H1 (cell line): Measurements from ENCODE around the gene ITPKC. TPM values are rescaled to one million over a fixed set of nuclear protein-coding genes. Genes with fewer than 3 reads are reported as not detected.

Experiments
- CTCF ChIA-PET: fragments of 300-600 bp; sonication (Branson Sonifier 250); formaldehyde crosslinking; loops from one replicate; lab custom pipeline; 2021; ENCODE audit not compliant: partially characterized antibody; lab: Charles Lee
- POLR2A ChIA-PET: fragments of 300-600 bp; sonication (Branson Sonifier 250); formaldehyde crosslinking; loops from one replicate; lab custom pipeline; 2021; ENCODE audit warnings: inconsistent platforms; ENCODE audit not compliant: partially characterized antibody; lab: Charles Lee
- DNase-seq, 2 experiments: peaks; one replicate each; pipeline versions ENCODE4 v3.0.0 to v3.0.0-alpha.2; 2010 to 2022; ENCODE audit warnings: low spot score in 2 of 2, low read depth in 1 of 2, mixed read lengths in 1 of 2
- FAIRE-seq: peaks from 2 replicates; lab custom pipeline; 2011; peaks lifted over from hg19 to GRCh38; lab: Jason Lieb, UNC
- H2AFZ ChIP-seq: 2 replicates; pipeline ENCODE4 v1.8.1; 2012; ENCODE audit warnings: low read length, inconsistent platforms
- H2AK5ac ChIP-seq: 2 replicates; pipeline ENCODE4 v1.6.1; 2013; ENCODE audit warnings: low read depth, low read length
- H2BK120ac ChIP-seq: replicated peaks from 2 replicates; pipeline ENCODE3; 2013; ENCODE audit warnings: low read depth, low read length, inconsistent platforms
- H2BK12ac ChIP-seq: 2 replicates; pipeline ENCODE4 v1.6.1; 2013; ENCODE audit warnings: low read depth, low read length
- H2BK15ac ChIP-seq: 2 replicates; pipeline ENCODE4 v1.6.1; 2013; ENCODE audit warnings: low read length
- H2BK20ac ChIP-seq: 2 replicates; pipeline ENCODE4 v1.6.1; 2013; ENCODE audit warnings: low read length
- H2BK5ac ChIP-seq: 2 replicates; pipeline ENCODE4 v1.6.1; 2013; ENCODE audit warnings: low read depth, low read length
- H3K14ac ChIP-seq: 2 replicates; pipeline ENCODE4 v1.6.1; 2013; ENCODE audit warnings: inconsistent platforms; ENCODE audit not compliant: insufficient read length
- H3K18ac ChIP-seq: 2 replicates; pipeline ENCODE4 v1.6.1; 2013; ENCODE audit warnings: low read length; ENCODE audit errors: extremely low read depth
- H3K23ac ChIP-seq: 2 replicates; pipeline ENCODE4 v1.6.1; 2013; ENCODE audit warnings: inconsistent platforms; ENCODE audit not compliant: insufficient read length
- H3K23me2 ChIP-seq: 2 replicates; pipeline ENCODE4 v1.6.1; 2013; ENCODE audit warnings: low read depth, low read length
- H3K27ac ChIP-seq: 2 replicates; pipeline ENCODE4 v1.6.1; 2011; ENCODE audit warnings: low read depth, low read length, inconsistent platforms
- H3K27me3 ChIP-seq, 4 experiments: replicated peaks in 1 of 4; 1 replicate in 1 of 4; 2 replicates in 3 of 4; pipeline versions ENCODE4 v1.6.1 to v1.8.1; 2011 to 2013; ENCODE audit warnings: low read length in 3 of 4, mild to moderate bottlenecking in 3 of 4, inconsistent platforms in 2 of 4, mixed read lengths in 2 of 4, moderate library complexity in 1 of 4; ENCODE audit not compliant: control insufficient read depth in 3 of 4, insufficient read depth in 3 of 4; ENCODE audit errors: extremely low read depth in 1 of 4
- H3K36me3 ChIP-seq, 4 experiments: 2 replicates each; pipeline versions ENCODE4 v1.6.1 to v1.8.1; 2011 to 2013; ENCODE audit warnings: mild to moderate bottlenecking in 4 of 4, low read length in 3 of 4, moderate library complexity in 2 of 4, control low read depth in 1 of 4, inconsistent platforms in 1 of 4; ENCODE audit not compliant: insufficient read depth in 4 of 4, control insufficient read depth in 2 of 4
- H3K4ac ChIP-seq: replicated peaks from 2 replicates; pipeline ENCODE3; 2013; ENCODE audit warnings: low read length, low read depth, mixed read lengths, inconsistent platforms; ENCODE audit not compliant: insufficient read length
- H3K4me1 ChIP-seq, 4 experiments: replicated peaks in 1 of 4; 1 replicate in 1 of 4; 2 replicates in 3 of 4; pipeline versions ENCODE4 v1.6.1 to v1.8.1; 2011 to 2013; ENCODE audit warnings: low read length in 3 of 4, inconsistent platforms in 2 of 4, mixed read lengths in 1 of 4; ENCODE audit not compliant: insufficient read depth in 4 of 4, control insufficient read depth in 3 of 4
- H3K4me2 ChIP-seq, 2 experiments: 2 replicates each; pipeline versions ENCODE4 v1.6.1 to v1.8.1; 2011 to 2013; ENCODE audit warnings: low read depth in 2 of 2, low read length in 2 of 2, control low read depth in 1 of 2, inconsistent platforms in 1 of 2, mild to moderate bottlenecking in 1 of 2; ENCODE audit not compliant: insufficient read depth in 1 of 2
- H3K4me3 ChIP-seq, 4 experiments: fragments of 200-600, 300-600 bp in 1 of 4; sonication (generic), shearing (Covaris generic), sonication (Bioruptor Twin) in 1 of 4; 2 replicates each; pipeline versions ENCODE4 v1.5.1 to v1.8.1; 2011 to 2016; ENCODE audit warnings: low read length in 4 of 4, low read depth in 3 of 4, control low read depth in 2 of 4, inconsistent platforms in 2 of 4, mild to moderate bottlenecking in 2 of 4, mixed read lengths in 1 of 4, moderate library complexity in 1 of 4; ENCODE audit not compliant: insufficient read depth in 2 of 4; ENCODE audit errors: extremely low read depth in 1 of 4
- H3K56ac ChIP-seq: replicated peaks from 2 replicates; pipeline ENCODE3; 2013; ENCODE audit warnings: low read depth, mild to moderate bottlenecking, mixed read lengths, low read length, inconsistent platforms; ENCODE audit not compliant: insufficient read length
- H3K79me1 ChIP-seq: 2 replicates; pipeline ENCODE4 v1.6.1; 2013; ENCODE audit warnings: low read depth, low read length, control low read depth
- H3K79me2 ChIP-seq, 2 experiments: 2 replicates each; pipeline versions ENCODE4 v1.6.1 to v1.8.1; 2012 to 2013; ENCODE audit warnings: low read length in 2 of 2, mild to moderate bottlenecking in 2 of 2, inconsistent platforms in 1 of 2; ENCODE audit not compliant: insufficient read depth in 2 of 2, control insufficient read depth in 1 of 2
- H3K9ac ChIP-seq, 4 experiments: replicated peaks in 1 of 4; 1 replicate in 1 of 4; 2 replicates in 3 of 4; pipeline versions ENCODE4 v1.6.1 to v1.8.1; 2011 to 2013; ENCODE audit warnings: low read depth in 3 of 4, low read length in 3 of 4, control low read depth in 2 of 4, mild to moderate bottlenecking in 2 of 4, moderate library complexity in 2 of 4, inconsistent platforms in 1 of 4; ENCODE audit errors: extremely low read depth in 1 of 4
- H3K9me3 ChIP-seq, 2 experiments: 2 replicates each; pipeline versions ENCODE4 v1.6.1 to v1.8.1; 2012 to 2013; ENCODE audit warnings: mild to moderate bottlenecking in 2 of 2, moderate library complexity in 2 of 2, control low read depth in 1 of 2, inconsistent platforms in 1 of 2, low read depth in 1 of 2, low read length in 1 of 2, mixed read lengths in 1 of 2; ENCODE audit not compliant: insufficient read depth in 2 of 2
- H4K20me1 ChIP-seq, 2 experiments: replicated peaks in 1 of 2; 2 replicates each; pipeline versions ENCODE3 to v1.8.1; 2011 to 2013; ENCODE audit warnings: inconsistent platforms in 2 of 2, low read length in 2 of 2, mild to moderate bottlenecking in 1 of 2; ENCODE audit not compliant: insufficient read depth in 2 of 2, control insufficient read depth in 1 of 2
- H4K5ac ChIP-seq: 2 replicates; pipeline ENCODE4 v1.6.1; 2013; ENCODE audit warnings: low read length, low read depth, mixed read lengths, inconsistent platforms; ENCODE audit not compliant: insufficient read length
- H4K8ac ChIP-seq: 2 replicates; pipeline ENCODE4 v1.8.0; 2013; ENCODE audit warnings: mild to moderate bottlenecking, moderate library complexity, low read length, inconsistent platforms; ENCODE audit not compliant: insufficient read depth; ENCODE audit errors: extremely low read depth
- H4K91ac ChIP-seq: replicated peaks from 2 replicates; pipeline ENCODE3; 2013; ENCODE audit warnings: low read length, mixed read lengths, inconsistent platforms; ENCODE audit not compliant: insufficient read length
- CBX5 ChIP-seq: fragments of 300-800, 300-1000 bp; sonication (generic); IDR thresholded peaks from 2 replicates; pipeline ENCODE4 v1.7.1; 2016; ENCODE audit warnings: antibody characterized with exemption, low read length, low read depth
- EZH2 ChIP-seq: fragments of 200-600 bp; sonication (generic); IDR thresholded peaks from 2 replicates; pipeline ENCODE4 v1.7.1; 2012; ENCODE audit warnings: low read depth, mild to moderate bottlenecking, moderate library complexity, low read length, inconsistent platforms; ENCODE audit not compliant: severe bottlenecking
- FOSL1 ChIP-seq: IDR thresholded peaks from 2 replicates; pipeline ENCODE4 v1.6.1; 2011; ENCODE audit warnings: mild to moderate bottlenecking, low read depth, low read length, moderate library complexity; ENCODE audit not compliant: insufficient read depth
- POU5F1 ChIP-seq: IDR thresholded peaks from 2 replicates; pipeline ENCODE4 v1.6.1; 2011; ENCODE audit warnings: low read depth, mild to moderate bottlenecking, low read length, moderate library complexity
- RFX5 ChIP-seq: IDR thresholded peaks from 2 replicates; pipeline ENCODE4 v1.6.1; 2011; ENCODE audit warnings: low read depth, low read length, improper control_type of control experiment, borderline replicate concordance
- RXRA ChIP-seq: IDR thresholded peaks from 2 replicates; pipeline ENCODE4 v1.6.1; 2011; ENCODE audit warnings: low read depth, mild to moderate bottlenecking, low read length, moderate library complexity; ENCODE audit not compliant: insufficient read depth
- SAP30 ChIP-seq: fragments of 300-600 bp; sonication (generic); IDR thresholded peaks from 2 replicates; pipeline ENCODE4 v1.7.1; 2012; ENCODE audit warnings: low read length, moderate library complexity, mild to moderate bottlenecking, inconsistent platforms; ENCODE audit not compliant: insufficient read depth, insufficient replicate concordance
- SIN3A ChIP-seq, 2 experiments: IDR thresholded peaks in 1 of 2; conservative IDR thresholded peaks in 1 of 2; 2 replicates each; pipeline ENCODE4 v1.6.1; 2011 to 2012; ENCODE audit warnings: low read length in 2 of 2, improper control_type of control experiment in 1 of 2, low read depth in 1 of 2, mild to moderate bottlenecking in 1 of 2
- TAF7 ChIP-seq: optimal IDR thresholded peaks from 2 replicates; pipeline ENCODE3; 2011; ENCODE audit warnings: low read depth, mild to moderate bottlenecking, inconsistent platforms, low read length, moderate library complexity, borderline replicate concordance
- YY1 ChIP-seq: IDR thresholded peaks from 2 replicates; pipeline ENCODE4 v1.6.1; 2011; ENCODE audit warnings: low read depth, mild to moderate bottlenecking, low read length
- WGBS, 2 experiments: shearing (Covaris generic) in 1 of 2; methylation state at CpG; one replicate each; pipeline versions ENCODE4 v1.1.6 to v1.1.7; 2013 to 2015; ENCODE audit warnings: low lambda C conversion rate in 2 of 2, mixed read lengths in 2 of 2, inconsistent platforms in 1 of 2, low coverage in 1 of 2, missing lambda C conversion rate in 1 of 2; ENCODE audit not compliant: insufficient replicate concordance in 2 of 2, insufficient coverage in 1 of 2, insufficient read length in 1 of 2; ENCODE audit errors: extremely low coverage in 1 of 2, missing lambda C conversion rate in 1 of 2; 5-methylcytosine and 5-hydroxymethylcytosine counted together
- polyA plus RNA-seq, 7 experiments: library from polyadenylated mRNA; depleted of rRNA in 3 of 7; stranded (reverse) in 5 of 7; unstranded in 2 of 7; fragments of >200 nt in 5 of 7; fragments of 200-250 nt in 2 of 7; gene quantifications; 1 replicate in 5 of 7; 2 replicates in 1 of 7; 4 replicates in 1 of 7; pipeline versions ENCODE4 v1.2.1 to v1.2.3, GENCODE V29; 2011 to 2013; ENCODE audit warnings: missing spikeins in 2 of 7, mixed read lengths in 2 of 7
- total RNA-seq: library from RNA; stranded (reverse); fragmentation: NEBNext Ultra II Directional; extraction: Animal tissue kit (Norgen Biotek cat#: 25700); gene quantifications from 2 replicates; pipeline ENCODE4 v1.2.1, GENCODE V29; 2021
- TF ChIP-seq, protein P1 (sequence below): IDR thresholded peaks from 2 replicates; pipeline ENCODE4 v1.6.1; 2011; ENCODE audit warnings: low read depth, mild to moderate bottlenecking, low read length; ENCODE audit not compliant: insufficient read depth

ITPKC gene
- total and polyA plus RNA-seq, 2 of the 8 experiments (the other 6 are each of a cell fraction or from before 2014, with no cell fraction given): 5.2 to 8.9 TPM

DNA sequence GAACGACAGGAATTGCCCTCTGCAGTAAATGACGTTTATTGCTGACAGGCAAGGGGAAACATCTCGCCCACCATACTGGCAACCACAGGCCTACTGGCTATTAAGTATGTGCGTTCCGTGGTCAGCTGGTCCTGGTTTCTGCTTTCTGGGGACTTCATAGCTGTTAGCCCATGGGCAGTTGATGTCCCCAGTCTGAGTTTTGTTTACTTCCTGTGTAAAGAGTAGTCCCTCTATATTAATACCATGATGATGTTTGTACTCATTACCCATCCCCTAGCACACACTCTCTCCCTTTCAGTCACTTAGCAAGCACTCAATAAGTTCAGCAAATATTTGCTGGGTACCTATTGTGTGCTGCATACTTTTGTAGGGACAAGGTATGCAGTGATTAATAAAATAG, 52.0 kb downstream of the ITPKC start:
- ChIA-PET POLR2A (interaction anchor here (1.1 to 17.9 kb wide), 3 partner anchors 9 to 30 kb away, joined by 4 to 399 read pairs (median 40); partner anchors contain the start of genes ACTMAP, EGLN2, MIA and RAB4B), CTCF (interaction anchor here (1.0 to 2.1 kb wide), 2 partner anchors 24 to 39 kb away, joined by 3 to 4 read pairs; no protein-coding TSS in a partner anchor)
- H2BK20ac ChIP-seq: no peak overlapping the region
- peaks cover 17 to 28% (median 21%) of the 10 kb centered on the region in 4 experiments for H3K36me3 ChIP-seq
- H3K27ac ChIP-seq: no peak overlapping the region
- H3K23me2 ChIP-seq: no peaks in the 10 kb centered on the region
- H2BK5ac ChIP-seq: no peak overlapping the region
- no peak overlapping the region for H4K5ac ChIP-seq
- no peaks in the 10 kb centered on the region for H3K9me3 ChIP-seq
- H2AK5ac ChIP-seq: no peak overlapping the region
- H3K9ac ChIP-seq: no peak overlapping the region
- H4K8ac ChIP-seq: no peak overlapping the region; the same call in 1 of the 2 replicates
- H3K79me2 ChIP-seq: no peaks in the 10 kb centered on the region
- H3K23ac ChIP-seq: no peak overlapping the region
- no peak overlapping the region for H3K56ac ChIP-seq
- DNase-seq (no peak), FAIRE-seq (no peak)
- 95% methylated on average over 5 of the region's 5 CpGs; no CpG with 5 or more reads in 1 of the 2 experiments for WGBS, 2 experiments
- no peak overlapping the region for H2BK12ac ChIP-seq
- no peak overlapping the region for H2BK120ac ChIP-seq
- no peak overlapping the region for H4K91ac ChIP-seq
- no peak overlapping the region for H2AFZ ChIP-seq
- no peaks in the 10 kb centered on the region for H3K27me3 ChIP-seq
- H3K18ac ChIP-seq: no peak overlapping the region
- H4K20me1 ChIP-seq: peaks cover 7 to 10% of the 10 kb centered on the region in 2 experiments
- H3K4me3 ChIP-seq: no peak overlapping the region
- H3K79me1 ChIP-seq: no peaks in the 10 kb centered on the region
- no peak overlapping the region for H3K4ac ChIP-seq
- no peak overlapping the region for H2BK15ac ChIP-seq
- H3K14ac ChIP-seq: no peak overlapping the region
- H3K4me2 ChIP-seq: no peak overlapping the region
- H3K4me1 ChIP-seq: no peaks in the 10 kb centered on the region
- no peak for TF ChIP-seq RXRA
- TF ChIP-seq YY1: no peak
- TF ChIP-seq SAP30: no peak
- TF ChIP-seq CBX5: no peak
- TF ChIP-seq, protein P1, sequence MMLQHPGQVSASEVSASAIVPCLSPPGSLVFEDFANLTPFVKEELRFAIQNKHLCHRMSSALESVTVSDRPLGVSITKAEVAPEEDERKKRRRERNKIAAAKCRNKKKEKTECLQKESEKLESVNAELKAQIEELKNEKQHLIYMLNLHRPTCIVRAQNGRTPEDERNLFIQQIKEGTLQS: no peak
- no peak for TF ChIP-seq EZH2
- TF ChIP-seq SIN3A (conservative IDR thresholded peaks at IDR 0.05 in 1 of 2, IDR thresholded peaks at IDR 0.05 in 1 of 2; ENCODE audit: low read depth in 1 of 2, low read length in 2 of 2): no peak
- TF ChIP-seq RFX5: no peak
- no peak for TF ChIP-seq POU5F1
- TF ChIP-seq TAF7: no peak
- TF ChIP-seq FOSL1: no peak
